Activated CD8-positive, alpha-beta memory T cell treated with anti-CD3 and anti-CD28 coated beads, Interleukin-2, amount 50 U/mL, for 1 hour (primary cell): Measurements from ENCODE around the gene LYRM4.

ENCODE experiments used
- DNase-seq: peaks from one replicate; pipeline ENCODE4 v3.0.0-alpha.2; 2020; ENCODE audit errors: extremely low read depth

Gene LYRM4

GRCh38 chr6:5098501-5099270 lies 162.1 kb downstream of the LYRM4 start:
- no peak for DNase-seq

- DNase-seq, result no peak
These were observed 164.3 kb downstream of the LYRM4 start for GRCh38 chr6:5096482-5096881.

- no peak for DNase-seq
These were observed 165.5 kb downstream of the LYRM4 start for GRCh38 chr6:5095236-5095635.

- DNase-seq, result no peak
These were observed 166.4 kb downstream of the LYRM4 start for GRCh38 chr6:5094327-5094726.

GRCh38 chr6:5093231-5094015 lies 167.3 kb downstream of the LYRM4 start:
- DNase-seq, result no peak

GRCh38 chr6:5091210-5092069 lies 169.3 kb downstream of the LYRM4 start:
- DNase-seq, result no peak

GRCh38 chr6:5090603-5091002 lies 170.1 kb downstream of the LYRM4 start:
- no peak for DNase-seq

- no peak for DNase-seq
These were observed 171.0 kb downstream of the LYRM4 start for GRCh38 chr6:5089481-5090438.

GRCh38 chr6:5088780-5089179 lies 172.0 kb downstream of the LYRM4 start:
- DNase-seq, result no peak

GRCh38 chr6:5087389-5087788 lies 173.4 kb downstream of the LYRM4 start:
- DNase-seq, result no peak

GRCh38 chr6:5086294-5086890 lies 174.4 kb downstream of the LYRM4 start:
- DNase-seq, result no peak

GRCh38 chr6:5085648-5086293 lies 175.0 kb downstream of the LYRM4 start:
- no peak for DNase-seq

GRCh38 chr6:5084781-5085647 lies 175.7 kb downstream of the LYRM4 start, which contains the start of gene PPP1R3G:
TSS of gene PPP1R3G (plus strand) at chr6:5085341. CDS start at chr6:5085486, 145 bp downstream.
- DNase-seq, result no peak

GRCh38 chr6:5084360-5084780 lies 176.4 kb downstream of the LYRM4 start:
- DNase-seq, result no peak

GRCh38 chr6:5083813-5084359 lies 176.9 kb downstream of the LYRM4 start:
- no peak for DNase-seq

GRCh38 chr6:5083307-5083583 lies 177.5 kb downstream of the LYRM4 start:
- DNase-seq, result no peak

- no peak for DNase-seq
These were observed 178.1 kb downstream of the LYRM4 start for GRCh38 chr6:5082487-5083306.

GRCh38 chr6:5081955-5082354 lies 178.8 kb downstream of the LYRM4 start:
- no peak for DNase-seq
